Kidney (tissue), 14 donors: ENCODE measurements around the gene ANKRD17. TPM values are rescaled to one million over a fixed set of nuclear protein-coding genes. Genes with fewer than 3 reads are reported as not detected.
"Not testable (repeated sequence)": the region's sequence is repeated elsewhere in the genome, so short reads cannot be mapped to it uniquely, and the experiment has no call there.

Experiments used
- DNase-seq, 5 donors: peaks; one replicate each; pipeline ENCODE4 v3.0.0-alpha.2; 2013 to 2020
- FAIRE-seq: peaks from 2 replicates; lab custom pipeline; 2012; peaks lifted over from hg19 to GRCh38; lab: Jason Lieb, UNC
- H3K27ac ChIP-seq, 2 donors: one replicate each; pipeline ENCODE4 v1.7.0; 2013; ENCODE audit warnings: low read depth in 2 of 2, low read length in 2 of 2, inconsistent platforms in 1 of 2
- H3K27me3 ChIP-seq: one replicate; pipeline ENCODE4 v1.7.1; 2013; ENCODE audit warnings: low read length, inconsistent platforms; ENCODE audit not compliant: control insufficient read depth, insufficient read depth
- H3K36me3 ChIP-seq, 3 donors: one replicate each; pipeline versions ENCODE4 v1.7.0 to v1.7.1; 2013; ENCODE audit warnings: low read length in 3 of 3, control low read depth in 1 of 3, inconsistent platforms in 1 of 3; ENCODE audit not compliant: insufficient read depth in 3 of 3, control insufficient read depth in 2 of 3
- H3K4me1 ChIP-seq, 3 donors: one replicate each; pipeline versions ENCODE4 v1.7.0 to v1.7.1; 2013; ENCODE audit warnings: low read length in 3 of 3, inconsistent platforms in 1 of 3, low read depth in 1 of 3; ENCODE audit not compliant: control insufficient read depth in 2 of 3, insufficient read depth in 2 of 3
- H3K4me3 ChIP-seq, 3 donors: one replicate each; pipeline versions ENCODE4 v1.7.0 to v1.8.1; 2013; ENCODE audit warnings: low read length in 3 of 3, control low read depth in 1 of 3, inconsistent platforms in 1 of 3
- H3K9ac ChIP-seq, 3 donors: one replicate each; pipeline versions ENCODE4 v1.7.0 to v1.7.1; 2013; ENCODE audit warnings: low read length in 3 of 3, control low read depth in 1 of 3, inconsistent platforms in 1 of 3
- H3K9me3 ChIP-seq, 3 donors: one replicate each; pipeline versions ENCODE4 v1.7.0 to v1.7.1; 2013; ENCODE audit warnings: low read length in 3 of 3, control low read depth in 1 of 3, inconsistent platforms in 1 of 3; ENCODE audit not compliant: control insufficient read depth in 2 of 3, insufficient read depth in 1 of 3
- intact Hi-C: fragments of 100-400 bp; cut with DNase I; formaldehyde crosslinking; loops from one replicate; pipeline ENCODE4 v1.11.1; 2022
- polyA plus RNA-seq: library from polyadenylated mRNA; stranded (reverse); fragments of 350-450 nt; fragmentation: Illumina TruSeq; extraction: RNeasy Lipid Tissue Mini Kit (QIAGEN cat#74804); gene quantifications from one replicate; pipeline ENCODE4 v1.2.3, GENCODE V29; 2014; ENCODE audit warnings: low read depth, low replicate concordance; ENCODE audit not compliant: insufficient read depth
- total RNA-seq: library from RNA; stranded (reverse); fragmentation: NEBNext Ultra II Directional; extraction: Animal tissue kit (Norgen Biotek cat#: 25700); gene quantifications from one replicate; pipeline ENCODE4 v1.2.1, GENCODE V29; 2021
- TF ChIP-seq, protein P1 (sequence below): IDR thresholded peaks from 3 replicates; pipeline ENCODE4 v1.5.1; 2012; ENCODE audit warnings: mild to moderate bottlenecking, moderate library complexity, borderline replicate concordance; ENCODE audit not compliant: insufficient read depth; ENCODE audit errors: extremely low read depth
- donor health status: control.
- donor health status: control.
- donor health status: control.
- donor health status: control.
- donor health status: control.
- donor health status: DM: yes; HTN: yes; CAD: no.
- donor health status: Normal renal cell carcinoma (clear cell type).

The ANKRD17 gene
- total and polyA plus RNA-seq, 2 donors from 2014 or later, result 13.3 to 67.7 TPM

DNA sequence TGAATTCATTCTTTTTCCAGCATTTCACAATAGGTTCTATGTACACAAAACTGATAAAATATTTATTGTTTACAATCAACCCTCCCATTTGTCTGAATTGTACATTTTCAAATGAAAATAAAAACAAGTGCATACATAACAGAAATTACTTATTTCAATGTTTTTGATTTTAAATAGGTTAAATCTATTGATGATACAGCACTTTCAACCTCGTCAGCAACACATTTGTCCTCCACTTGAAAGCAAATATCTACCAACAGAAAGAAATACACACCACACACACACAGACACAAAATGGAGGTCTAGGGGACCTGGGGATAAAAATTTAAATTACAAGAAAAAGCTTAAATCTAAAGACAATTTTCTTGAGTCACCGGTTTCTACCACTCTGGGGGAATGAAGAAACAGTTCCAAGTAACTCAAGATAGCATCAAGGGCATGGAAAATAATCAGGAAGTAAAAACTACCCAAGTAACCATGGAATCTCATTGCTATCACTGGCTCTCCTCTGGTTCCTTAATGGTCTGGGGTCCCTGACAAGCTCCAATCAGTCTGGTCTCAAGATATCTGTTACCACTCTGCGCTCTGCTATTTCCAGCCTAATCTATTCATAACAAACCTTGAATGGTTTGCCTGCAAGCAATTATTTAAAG is 27.6 kb downstream of the ANKRD17 start:
- TF ChIP-seq, protein P1, sequence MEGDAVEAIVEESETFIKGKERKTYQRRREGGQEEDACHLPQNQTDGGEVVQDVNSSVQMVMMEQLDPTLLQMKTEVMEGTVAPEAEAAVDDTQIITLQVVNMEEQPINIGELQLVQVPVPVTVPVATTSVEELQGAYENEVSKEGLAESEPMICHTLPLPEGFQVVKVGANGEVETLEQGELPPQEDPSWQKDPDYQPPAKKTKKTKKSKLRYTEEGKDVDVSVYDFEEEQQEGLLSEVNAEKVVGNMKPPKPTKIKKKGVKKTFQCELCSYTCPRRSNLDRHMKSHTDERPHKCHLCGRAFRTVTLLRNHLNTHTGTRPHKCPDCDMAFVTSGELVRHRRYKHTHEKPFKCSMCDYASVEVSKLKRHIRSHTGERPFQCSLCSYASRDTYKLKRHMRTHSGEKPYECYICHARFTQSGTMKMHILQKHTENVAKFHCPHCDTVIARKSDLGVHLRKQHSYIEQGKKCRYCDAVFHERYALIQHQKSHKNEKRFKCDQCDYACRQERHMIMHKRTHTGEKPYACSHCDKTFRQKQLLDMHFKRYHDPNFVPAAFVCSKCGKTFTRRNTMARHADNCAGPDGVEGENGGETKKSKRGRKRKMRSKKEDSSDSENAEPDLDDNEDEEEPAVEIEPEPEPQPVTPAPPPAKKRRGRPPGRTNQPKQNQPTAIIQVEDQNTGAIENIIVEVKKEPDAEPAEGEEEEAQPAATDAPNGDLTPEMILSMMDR, result no peak
- Histone ChIP-seq H3K4me3 (no peak overlapping the region), H3K27me3 (no peaks in the 10 kb centered on the region), H3K36me3 (peaks cover 0 to 6% (median 3%) of the 10 kb centered on the region in 3 donors), H3K4me1 (no peaks in the 10 kb centered on the region), H3K9me3 (no peaks in the 10 kb centered on the region), H3K27ac (no peak overlapping the region), H3K9ac (no peak overlapping the region)
- no peak for DNase-seq
- FAIRE-seq, result no peak
- intact Hi-C loops, result no loop called here

DNA sequence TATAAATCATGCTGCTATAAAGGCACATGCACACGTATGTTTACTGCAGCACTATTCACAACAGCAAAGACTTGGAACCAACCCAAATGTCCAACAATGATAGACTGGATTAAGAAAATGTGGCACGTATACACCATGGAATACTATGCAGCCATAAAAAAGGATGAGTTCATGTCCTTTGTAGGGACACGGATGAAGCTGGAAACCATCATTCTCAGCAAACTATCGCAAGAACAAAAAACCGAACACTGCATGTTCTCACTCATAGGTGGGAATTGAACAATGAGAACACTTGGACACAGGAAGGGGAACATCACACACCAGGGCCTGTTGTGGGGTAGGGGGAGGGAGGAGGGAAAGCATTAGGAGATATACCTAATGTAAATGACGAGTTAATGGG is 29.8 kb downstream of the ANKRD17 start:
- H3K36me3 ChIP-seq, intact Hi-C loops, FAIRE-seq, H3K9me3 ChIP-seq, DNase-seq, H3K4me1 ChIP-seq, H3K27ac ChIP-seq, H3K27me3 ChIP-seq, H3K9ac ChIP-seq, H3K4me3 ChIP-seq: not testable (repeated sequence)

DNA sequence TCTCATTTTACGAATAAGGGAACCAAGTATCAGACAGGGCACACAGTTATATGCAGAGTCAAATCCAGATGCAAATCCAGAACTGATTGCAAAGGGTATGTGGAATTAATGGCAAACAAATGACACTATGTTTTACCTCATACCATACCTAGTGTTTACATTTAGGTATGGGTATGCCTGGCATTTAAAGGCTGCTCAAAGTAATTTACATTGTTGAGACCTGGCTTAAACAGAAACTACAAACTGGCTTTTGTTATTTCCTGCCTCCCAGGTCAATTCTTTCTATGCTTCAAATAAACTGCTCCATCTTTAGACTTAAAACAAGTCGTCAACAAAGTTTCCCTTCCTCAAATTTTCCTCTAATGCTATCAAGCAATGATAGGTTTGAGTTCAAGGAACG is 33.7 kb downstream of the ANKRD17 start:
- no peaks in the 10 kb centered on the region for H3K27me3 ChIP-seq
- no peak overlapping the region for H3K4me3 ChIP-seq
- no peak overlapping the region for H3K9ac ChIP-seq
- TF ChIP-seq, protein P1, result no peak
- no peak for DNase-seq
- no peak for FAIRE-seq
- peaks cover 0 to 7% (median 3%) of the 10 kb centered on the region in 3 donors for H3K4me1 ChIP-seq
- H3K36me3 ChIP-seq, result no peaks in the 10 kb centered on the region
- H3K9me3 ChIP-seq, result no peaks in the 10 kb centered on the region
- intact Hi-C loops, result no loop called here
- no peak overlapping the region for H3K27ac ChIP-seq

GRCh38 chr4:73223258-73223650 is 35.3 kb downstream of the ANKRD17 start:
- no peaks in the 10 kb centered on the region for H3K27me3 ChIP-seq
- H3K4me1 ChIP-seq, result peaks cover 0 to 7% (median 3%) of the 10 kb centered on the region in 3 donors

More at GRCh38 chr4:73223258-73223650, 35.3 kb downstream of the ANKRD17 start:
- no peaks in the 10 kb centered on the region for H3K36me3 ChIP-seq
- FAIRE-seq, result no peak
- H3K9ac ChIP-seq, result peak overlapping the region in 1 of 3 donors; percentile 97
- intact Hi-C loops, result no loop called here
- DNase-seq, result no peak
- H3K9me3 ChIP-seq, result no peaks in the 10 kb centered on the region
- peak overlapping the region in 1 of 2 donors; percentile 74 for H3K27ac ChIP-seq
- TF ChIP-seq, protein P1, result no peak
- H3K4me3 ChIP-seq, result peak overlapping the region; percentile 29 to 96 (median 77)
